ENCODE results near the gene ETV6.

The ETV6 gene

DNA sequence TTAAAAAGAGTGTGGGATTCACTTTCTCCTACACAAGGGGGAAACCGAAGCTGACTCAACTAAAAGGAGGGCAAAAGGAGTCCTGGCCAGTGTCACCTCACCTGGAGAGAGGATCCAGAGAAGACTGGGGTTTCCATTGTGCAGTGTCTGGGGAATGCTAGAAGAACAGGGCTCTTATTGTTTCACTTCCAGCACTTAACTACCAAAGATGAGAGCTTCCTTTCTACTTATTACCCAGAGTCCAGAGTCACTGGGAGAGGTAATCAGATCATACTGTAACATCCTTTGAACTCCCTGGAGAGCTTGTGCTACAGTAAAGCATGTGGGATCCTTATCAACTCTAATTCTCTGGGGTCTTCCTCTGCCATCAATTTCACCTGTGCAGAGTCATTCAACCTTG, 272.9 kb downstream of the ETV6 start:
- no peak for DNase-seq (ENCODE audit: low read depth)

DNA sequence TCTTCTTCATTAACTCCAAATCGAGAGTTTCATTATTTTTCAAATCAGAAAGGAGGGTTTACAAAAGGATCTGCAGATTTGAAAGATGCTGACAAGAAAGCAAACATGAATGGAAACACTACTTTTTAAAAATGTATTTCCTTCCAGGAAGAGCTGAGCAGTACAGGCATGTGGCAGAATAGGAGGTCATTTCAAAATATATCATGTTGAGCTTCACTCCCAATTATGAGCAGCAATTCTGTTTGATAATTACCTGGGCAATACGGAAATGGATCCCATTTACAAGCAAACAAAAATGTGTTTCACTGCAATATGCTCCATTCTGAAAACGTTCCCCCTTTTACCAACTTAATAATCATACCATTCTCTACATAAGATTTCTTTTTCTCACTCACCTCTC, 273.6 kb downstream of the ETV6 start:
- no peak for DNase-seq (ENCODE audit: low read depth)

DNA sequence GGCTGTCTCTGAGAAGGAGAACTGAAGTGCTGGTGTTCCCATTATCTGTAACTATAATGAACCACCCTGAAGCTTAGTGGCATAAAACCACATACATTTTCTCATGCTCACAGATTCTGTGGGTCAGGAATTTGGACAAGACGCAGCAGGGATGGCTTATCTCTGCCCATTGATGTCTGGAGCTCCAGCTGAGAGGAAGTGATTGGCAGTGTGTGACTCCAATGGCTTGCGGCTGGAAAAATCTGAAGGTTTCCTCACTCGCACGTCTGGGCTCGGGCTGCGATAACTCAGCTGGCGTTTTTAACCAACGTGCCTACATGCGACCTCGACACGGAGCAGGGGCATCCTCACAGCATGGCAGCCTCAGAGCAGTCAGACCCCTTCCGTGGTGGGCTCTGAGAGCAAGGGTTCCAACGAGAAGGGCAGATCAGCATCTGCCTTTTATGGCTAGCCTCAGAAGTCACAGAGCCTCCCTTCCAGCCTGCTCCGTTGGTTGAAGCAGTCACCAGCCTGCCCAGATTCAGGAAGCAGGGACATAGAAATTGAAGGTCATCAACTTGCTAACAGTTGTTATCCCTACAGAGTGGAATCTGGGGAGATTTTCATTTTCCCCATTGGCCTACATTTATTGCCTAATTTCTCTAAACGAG, 277.9 kb downstream of the ETV6 start:
- DNase-seq (ENCODE audit: low read depth), result no peak

DNA sequence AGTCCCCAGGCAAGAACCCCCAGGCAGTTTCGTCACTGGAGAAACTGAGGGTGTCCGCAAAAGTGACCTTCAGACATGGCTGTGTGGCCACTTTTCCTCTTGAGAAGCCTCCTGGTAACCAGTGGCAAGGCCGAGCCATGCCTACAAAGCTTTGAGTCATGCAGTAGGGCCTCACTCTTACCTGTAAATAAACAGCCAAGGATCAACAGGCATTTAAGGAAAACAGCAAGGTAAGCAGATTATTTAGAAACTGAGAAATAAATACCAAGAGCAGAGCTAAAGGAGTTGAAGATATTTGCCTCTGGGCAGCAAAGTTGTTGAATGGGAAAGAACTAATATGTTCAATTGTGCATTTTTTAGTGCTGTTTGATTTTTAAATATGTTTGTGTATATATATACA, 280.2 kb downstream of the ETV6 start:
- DNase-seq (ENCODE audit: low read depth), result no peak

DNA sequence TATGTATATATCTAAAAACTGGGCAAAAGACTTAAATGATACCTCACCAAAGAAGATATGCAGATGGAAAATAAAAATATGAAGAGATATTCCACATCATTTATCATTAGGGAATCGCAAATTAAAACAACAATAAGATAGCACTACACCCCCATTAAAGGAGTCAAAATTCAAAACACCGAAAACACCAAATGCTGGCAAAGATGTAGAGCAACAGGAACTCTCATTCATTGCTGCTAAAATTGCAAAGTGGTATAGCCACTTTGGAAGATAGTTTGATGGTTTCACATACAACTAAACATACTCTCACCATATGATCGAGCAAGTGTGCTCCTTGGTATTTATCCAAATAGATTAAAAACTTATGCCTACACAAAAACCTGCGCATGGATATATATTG, 289.7 kb downstream of the ETV6 start:
- no peak for DNase-seq (ENCODE audit: low read depth)

DNA sequence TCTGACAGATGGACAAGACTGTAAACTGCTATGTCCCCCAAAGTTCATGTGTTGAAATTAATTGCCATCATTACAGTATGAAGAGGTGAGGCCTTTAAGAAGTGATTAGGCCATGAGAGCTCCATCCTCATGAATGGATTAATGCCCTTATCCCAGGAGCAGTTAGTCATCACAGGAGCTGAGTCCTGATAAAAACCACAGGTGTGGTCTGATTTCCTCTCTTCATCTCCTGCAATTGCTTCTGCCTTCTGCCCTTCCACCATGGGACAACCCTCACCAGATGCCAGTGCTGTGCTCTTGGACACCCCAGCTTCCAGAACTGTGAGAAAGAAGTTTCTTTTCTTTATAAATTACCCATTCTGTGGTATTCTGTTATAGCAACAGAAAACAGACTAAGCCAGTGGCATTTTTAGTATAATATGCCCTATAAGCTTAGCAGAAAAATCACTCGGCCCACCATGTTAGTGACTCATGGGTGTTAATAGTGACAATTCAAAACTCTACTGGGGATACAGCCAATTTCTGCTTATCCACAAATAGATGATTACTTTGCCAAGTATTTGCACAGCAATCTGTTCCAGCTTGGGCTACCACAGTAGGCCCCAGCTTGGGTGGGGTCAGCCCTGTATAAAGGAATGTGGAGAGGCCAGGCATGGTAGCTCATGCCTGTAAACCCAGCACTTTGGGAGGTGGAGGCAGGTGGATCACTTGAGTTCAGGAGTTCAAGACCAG, 292.3 kb downstream of the ETV6 start:
- peak; percentile 20 for DNase-seq (ENCODE audit: low read depth)

DNA sequence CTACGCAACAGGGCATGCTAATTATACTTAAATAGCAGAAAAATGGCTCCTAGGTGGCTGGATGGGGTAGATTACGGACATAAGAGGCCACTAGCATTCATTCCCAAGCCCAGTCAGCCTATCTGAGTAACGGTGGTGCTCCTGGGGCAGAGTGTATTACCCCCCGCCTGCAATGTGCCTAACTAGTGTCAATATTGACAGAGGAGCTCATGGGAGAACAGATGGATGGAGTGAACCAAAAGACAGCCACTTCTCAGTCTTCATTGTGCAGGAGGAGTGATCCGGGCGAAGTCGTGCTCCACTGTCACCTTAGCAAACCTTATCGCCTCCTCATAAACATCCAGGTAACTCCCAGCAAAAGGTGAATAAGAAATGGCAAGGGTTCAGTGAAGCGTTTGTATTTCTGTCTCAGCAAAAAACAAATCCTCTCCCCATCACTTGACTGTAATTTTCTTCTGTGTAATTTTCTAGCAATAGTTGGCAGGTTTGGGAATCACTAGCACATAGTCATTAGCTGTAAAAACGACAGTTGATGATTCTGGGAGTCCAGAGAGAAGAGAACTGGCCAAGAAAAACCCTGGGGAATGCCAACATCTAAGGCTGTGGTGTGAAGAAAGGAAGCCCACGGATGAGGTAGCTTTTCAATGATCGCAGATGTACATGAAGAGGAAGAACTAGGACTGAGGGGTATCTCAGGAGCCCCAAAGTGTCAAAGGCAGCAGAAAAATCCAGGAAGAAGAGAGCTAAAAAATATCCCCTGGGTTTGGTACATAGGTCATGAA, 294.6 kb downstream of the ETV6 start:
- DNase-seq (ENCODE audit: low read depth), result no peak

All from fibroblast of the conjunctiva (primary cell).